ENCODE results near the gene LMNTD2.
A peak's percentile ranks its signal among the peaks of the same experiment; 100 is the strongest.
"Not testable (repeated sequence)": the region's sequence is repeated elsewhere in the genome, so short reads cannot be mapped to it uniquely, and the experiment has no call there.

The LMNTD2 gene

GRCh38 chr11:530960-531831 is 29.3 kb downstream of the LMNTD2 start:
- no peak for TF ChIP-seq JUND (IDR thresholded peaks at IDR 0.05; ENCODE audit: low read depth)
- in situ Hi-C loops (cut with HindIII; ENCODE audit: low pct_unique_long_range_greater_than_20kb, low sequenced_read_pairs), result no loop called here
- DNase-seq (ENCODE audit: low read depth in 1 of 2, low spot score in 1 of 2), result no peak

GRCh38 chr11:529728-530411 is 30.7 kb downstream of the LMNTD2 start:
- no peak for TF ChIP-seq JUND (IDR thresholded peaks at IDR 0.05; ENCODE audit: low read depth)
- DNase-seq (ENCODE audit: low read depth in 1 of 2, low spot score in 1 of 2), result no peak
- in situ Hi-C loops (cut with HindIII; ENCODE audit: low pct_unique_long_range_greater_than_20kb, low sequenced_read_pairs), result no loop called here

- in situ Hi-C loops (cut with HindIII; ENCODE audit: low pct_unique_long_range_greater_than_20kb, low sequenced_read_pairs), result no loop called here
- DNase-seq (ENCODE audit: low read depth in 1 of 2, low spot score in 1 of 2), result no peak
- TF ChIP-seq JUND (IDR thresholded peaks at IDR 0.05; ENCODE audit: low read depth), result no peak
Measured at GRCh38 chr11:528815-529727, 31.5 kb downstream of the LMNTD2 start.

GRCh38 chr11:528166-528814 is 32.2 kb downstream of the LMNTD2 start:
- no peak for TF ChIP-seq JUND (IDR thresholded peaks at IDR 0.05; ENCODE audit: low read depth)
- in situ Hi-C loops (cut with HindIII; ENCODE audit: low pct_unique_long_range_greater_than_20kb, low sequenced_read_pairs), result no loop called here
- no peak for DNase-seq (ENCODE audit: low read depth in 1 of 2, low spot score in 1 of 2)

GRCh38 chr11:526192-526591 is 34.3 kb downstream of the LMNTD2 start:
- in situ Hi-C loops (cut with HindIII; ENCODE audit: low pct_unique_long_range_greater_than_20kb, low sequenced_read_pairs), result no loop called here
- TF ChIP-seq JUND (IDR thresholded peaks at IDR 0.05; ENCODE audit: low read depth), result no peak
- peak; percentile 40 to 59 for DNase-seq (ENCODE audit: low read depth in 1 of 2, low spot score in 1 of 2)

- DNase-seq (ENCODE audit: low read depth in 1 of 2, low spot score in 1 of 2), result no peak
- in situ Hi-C loops (cut with HindIII; ENCODE audit: low pct_unique_long_range_greater_than_20kb, low sequenced_read_pairs), result no loop called here
- no peak for TF ChIP-seq JUND (IDR thresholded peaks at IDR 0.05; ENCODE audit: low read depth)
Measured at GRCh38 chr11:521177-521688, 39.3 kb downstream of the LMNTD2 start.

- in situ Hi-C loops (cut with HindIII; ENCODE audit: low pct_unique_long_range_greater_than_20kb, low sequenced_read_pairs), result no loop called here
- TF ChIP-seq JUND (IDR thresholded peaks at IDR 0.05; ENCODE audit: low read depth), result no peak
Measured at GRCh38 chr11:520428-521176, 39.9 kb downstream of the LMNTD2 start.

GRCh38 chr11:518463-519202 is 41.9 kb downstream of the LMNTD2 start:
- no peak for TF ChIP-seq JUND (IDR thresholded peaks at IDR 0.05; ENCODE audit: low read depth)
- DNase-seq (ENCODE audit: low read depth in 1 of 2, low spot score in 1 of 2), result peak; percentile 67 to 94
- in situ Hi-C loops (cut with HindIII; ENCODE audit: low pct_unique_long_range_greater_than_20kb, low sequenced_read_pairs), result no loop called here

More at GRCh38 chr11:520428-521176, 39.9 kb downstream of the LMNTD2 start:
- DNase-seq (ENCODE audit: low read depth in 1 of 2, low spot score in 1 of 2), result no peak

GRCh38 chr11:516918-517685 is 43.4 kb downstream of the LMNTD2 start:
- DNase-seq (ENCODE audit: low read depth in 1 of 2, low spot score in 1 of 2); in situ Hi-C loops (cut with HindIII; ENCODE audit: low pct_unique_long_range_greater_than_20kb, low sequenced_read_pairs): not testable (repeated sequence)

GRCh38 chr11:516400-516799 is 44.1 kb downstream of the LMNTD2 start:
- in situ Hi-C loops (cut with HindIII; ENCODE audit: low pct_unique_long_range_greater_than_20kb, low sequenced_read_pairs), result no loop called here
- no peak for TF ChIP-seq JUND (IDR thresholded peaks at IDR 0.05; ENCODE audit: low read depth)
- DNase-seq (ENCODE audit: low read depth in 1 of 2, low spot score in 1 of 2), result no peak

All from T47D (cell line).